MCF 10A (cell line): Measurements from ENCODE around the gene VPS35. TPM values are rescaled to one million over a fixed set of nuclear protein-coding genes. Genes with fewer than 3 reads are reported as not detected.

ENCODE experiments used
- BruUV-seq: library from RNA; stranded (reverse); fragments of 400-500 nt; replicated peaks from 2 replicates; lab custom pipeline; 2021; lab: Mats Ljungman, UMichigan
- CTCF ChIA-PET: fragments of 300-600 bp; sonication (Branson Sonifier 250); formaldehyde crosslinking; extraction: SDS; loops from one replicate; lab custom pipeline; 2021; ENCODE audit warnings: antibody characterized with exemption, inconsistent platforms; lab: Yijun Ruan, JAX
- POLR2A ChIA-PET: fragments of 300-600, 350-650 bp; sonication (Branson Sonifier 250); formaldehyde crosslinking; extraction: SDS; loops from one replicate; lab custom pipeline; 2020; ENCODE audit warnings: antibody characterized with exemption, inconsistent platforms; lab: Yijun Ruan, JAX
- DNase-seq: peaks from one replicate; pipeline ENCODE4 v3.0.0-alpha.2; 2018; ENCODE audit not compliant: unreplicated experiment
- H3K27ac Mint-ChIP-seq: one replicate; pipeline ENCODE4 v1.8.0; 2022; ENCODE audit warnings: mild to moderate bottlenecking, low read depth, mixed read lengths; ENCODE audit not compliant: unreplicated experiment
- H3K27me3 Mint-ChIP-seq: one replicate; pipeline ENCODE4 v1.8.0; 2022; ENCODE audit warnings: mixed read lengths; ENCODE audit not compliant: insufficient read depth, unreplicated experiment
- H3K36me3 Mint-ChIP-seq: one replicate; pipeline ENCODE4 v1.8.0; 2022; ENCODE audit warnings: mild to moderate bottlenecking, moderate library complexity, mixed read lengths; ENCODE audit not compliant: insufficient read depth, unreplicated experiment
- H3K4me1 Mint-ChIP-seq: one replicate; pipeline ENCODE4 v1.8.0; 2022; ENCODE audit warnings: mixed read lengths; ENCODE audit not compliant: insufficient read depth, unreplicated experiment
- H3K4me3 Mint-ChIP-seq: one replicate; pipeline ENCODE4 v1.8.0; 2022; ENCODE audit warnings: mild to moderate bottlenecking, moderate library complexity, mixed read lengths; ENCODE audit not compliant: unreplicated experiment
- H3K9me3 Mint-ChIP-seq: one replicate; pipeline ENCODE4 v1.8.0; 2022; ENCODE audit warnings: mixed read lengths; ENCODE audit not compliant: unreplicated experiment
- CTCF ChIP-seq: fragments of 200-600 bp; IDR thresholded peaks from one replicate; pipeline ENCODE4 v1.8.0; 2022; ENCODE audit warnings: antibody characterized with exemption, mild to moderate bottlenecking; ENCODE audit not compliant: unreplicated experiment
- intact Hi-C: fragments of 100-400 bp; cut with micrococcal nuclease; formaldehyde crosslinking; loops from 2 replicates; pipeline ENCODE4 v1.14.1; 2022
- total RNA-seq: library from RNA; stranded (reverse); gene quantifications from 2 replicates; pipeline ENCODE4 v1.2.3, GENCODE V29; 2022

The VPS35 gene
- total RNA-seq, 1 experiment from 2014 or later, result 68.7 TPM

DNA sequence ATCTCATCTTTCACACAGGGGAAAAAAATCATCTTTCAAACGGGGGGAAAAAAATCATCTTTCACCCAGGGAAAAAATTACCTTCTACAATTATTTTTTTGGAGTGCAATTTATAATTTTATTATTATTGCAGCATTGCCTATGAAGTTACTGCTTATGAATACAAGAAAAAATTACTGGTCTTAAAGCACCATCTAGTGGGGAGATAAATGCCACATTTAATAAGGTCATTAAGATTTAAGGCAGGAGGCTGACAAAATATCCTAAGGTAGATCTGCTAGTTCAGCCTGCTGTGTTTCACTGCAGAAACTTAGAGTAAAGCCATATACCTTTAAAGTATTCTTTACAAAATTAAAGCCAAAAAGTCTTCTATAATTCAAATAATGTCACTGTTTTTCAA is 81.4 kb downstream of the VPS35 start:
- Mint-ChIP-seq H3K4me3 (no peak overlapping the region), H3K36me3 (peaks cover 13% of the 10 kb centered on the region), H3K27ac (no peak overlapping the region), H3K27me3 (no peaks in the 10 kb centered on the region), H3K9me3 (no peaks in the 10 kb centered on the region), H3K4me1 (no peaks in the 10 kb centered on the region)
- intact Hi-C loops, result loop anchor here (1.0 kb wide), 1 partner anchor 53 kb away; no protein-coding TSS in a partner anchor
- ChIA-PET CTCF (interaction anchor here (0.6 to 5.2 kb wide), 11 partner anchors 10 to 379 kb away, joined by 4 to 189 read pairs (median 11); no protein-coding TSS in a partner anchor), POLR2A (interaction anchor here (0.8 kb wide), 1 partner anchor 11 kb away, joined by 3 read pairs; no protein-coding TSS in a partner anchor)
- peak; percentile 26 for TF ChIP-seq CTCF
- BruUV-seq, result no TSS peak
- peak; percentile 49 for DNase-seq

GRCh38 chr16:46606231-46606630 is 82.7 kb downstream of the VPS35 start:
- no peaks in the 10 kb centered on the region for H3K9me3 Mint-ChIP-seq
- H3K4me3 Mint-ChIP-seq, result no peak overlapping the region
- H3K27me3 Mint-ChIP-seq, result no peaks in the 10 kb centered on the region
- no peak overlapping the region for H3K27ac Mint-ChIP-seq
- H3K36me3 Mint-ChIP-seq, result peaks cover 13% of the 10 kb centered on the region
- TF ChIP-seq CTCF, result no peak
- BruUV-seq, result no TSS peak
- ChIA-PET POLR2A (interaction anchor here (1.1 to 1.7 kb wide), 2 partner anchors 11 to 15 kb away, joined by 3 to 7 read pairs; partner anchors contain the start of gene SHCBP1), CTCF (interaction anchor here (0.5 to 5.2 kb wide), 12 partner anchors 11 to 285 kb away, joined by 3 to 189 read pairs (median 5); no protein-coding TSS in a partner anchor)
- no peak for DNase-seq
- H3K4me1 Mint-ChIP-seq, result no peaks in the 10 kb centered on the region
- intact Hi-C loops, result no loop called here

Other genes with a start within 250 kb of the VPS35 start
- 17.2 and 21.4 TPM in 2 replicates for gene SHCBP1, start 67.8 kb downstream of the VPS35 start, total RNA-seq
- 17.0 and 23.2 TPM in 2 replicates for gene ORC6, start 481 bp upstream of the VPS35 start, total RNA-seq
- 0.05 TPM in 1 of 2 replicates, not detected in the other for gene MYLK3, start 59.2 kb upstream of the VPS35 start, total RNA-seq
- 11.5 and 13.5 TPM in 2 replicates for gene C16orf87, start 142.0 kb upstream of the VPS35 start, total RNA-seq
- gene GPT2, start 195.2 kb upstream of the VPS35 start, total RNA-seq, result 44.7 and 60.6 TPM in 2 replicates